Measurements from ENCODE around the gene NCOA5. TPM values are rescaled to one million over a fixed set of nuclear protein-coding genes. Genes with fewer than 3 reads are reported as not detected.

Gene NCOA5
- polyA plus RNA-seq, 2 donors = 8.6 to 10.7 TPM

DNA sequence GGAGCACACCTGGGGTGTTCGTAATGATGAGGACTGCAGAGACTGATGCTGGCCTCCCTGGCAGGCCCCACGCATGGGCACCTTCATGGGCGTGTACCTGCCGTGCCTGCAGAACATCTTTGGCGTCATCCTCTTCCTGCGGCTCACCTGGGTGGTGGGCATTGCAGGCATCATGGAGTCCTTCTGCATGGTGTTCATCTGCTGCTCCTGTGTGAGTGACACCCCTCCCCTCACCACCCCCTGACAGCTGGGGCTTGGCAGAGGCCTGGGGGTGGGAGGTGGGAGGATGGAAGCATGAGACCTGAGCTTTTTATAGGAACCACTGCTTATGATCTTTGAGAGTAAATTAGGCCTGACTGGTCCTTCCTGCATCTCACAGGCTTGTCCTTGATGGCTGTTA lies 54.0 kb downstream of the NCOA5 start:
- no peaks in the 10 kb centered on the region for H3K9me3 ChIP-seq (ENCODE audit: control insufficient read depth in 2 of 2, insufficient read depth in 1 of 2, low read depth in 1 of 2, low read length in 1 of 2)
- no peak overlapping the region for H3K4me3 ChIP-seq (ENCODE audit: low read depth in 1 of 2, low read length in 2 of 2)
- no peak overlapping the region for H3K27ac ChIP-seq (ENCODE audit: low read depth in 2 of 2, low read length in 1 of 2)
- H3K4me1 ChIP-seq (ENCODE audit: control insufficient read depth in 2 of 2, insufficient read depth in 2 of 2, low read length in 1 of 2) = peaks cover 2 to 5% of the 10 kb centered on the region in 2 donors
- no peaks in the 10 kb centered on the region for H3K36me3 ChIP-seq (ENCODE audit: control insufficient read depth in 2 of 2, insufficient read depth in 2 of 2, low read length in 1 of 2)
- WGBS, 2 donors = 77 to 83% methylated on average over 4 to 6 of the region's 6 CpGs
- peaks cover 3 to 5% of the 10 kb centered on the region in 2 donors for H3K27me3 ChIP-seq (ENCODE audit: control insufficient read depth in 1 of 2, insufficient read depth in 2 of 2, low read length in 2 of 2)

- H3K4me1 ChIP-seq (ENCODE audit: control insufficient read depth in 2 of 2, insufficient read depth in 2 of 2, low read length in 1 of 2) = peaks cover 2 to 5% of the 10 kb centered on the region in 2 donors
- no peaks in the 10 kb centered on the region for H3K36me3 ChIP-seq (ENCODE audit: control insufficient read depth in 2 of 2, insufficient read depth in 2 of 2, low read length in 1 of 2)
- WGBS, 2 donors = 57 to 67% methylated on average over 5 of the region's 5 CpGs
- H3K4me3 ChIP-seq (ENCODE audit: low read depth in 1 of 2, low read length in 2 of 2) = no peak overlapping the region
- peaks cover 3 to 5% of the 10 kb centered on the region in 2 donors for H3K27me3 ChIP-seq (ENCODE audit: control insufficient read depth in 1 of 2, insufficient read depth in 2 of 2, low read length in 2 of 2)
- H3K9me3 ChIP-seq (ENCODE audit: control insufficient read depth in 2 of 2, insufficient read depth in 1 of 2, low read depth in 1 of 2, low read length in 1 of 2) = no peaks in the 10 kb centered on the region
- H3K27ac ChIP-seq (ENCODE audit: low read depth in 2 of 2, low read length in 1 of 2) = no peak overlapping the region
Observed at GRCh38 chr20:46035253-46035652, 54.5 kb downstream of the NCOA5 start.

GRCh38 chr20:46034039-46034438 lies 55.7 kb downstream of the NCOA5 start:
- Histone ChIP-seq H3K4me1 (ENCODE audit: control insufficient read depth in 2 of 2, insufficient read depth in 2 of 2, low read length in 1 of 2) (peaks cover 2 to 5% of the 10 kb centered on the region in 2 donors), H3K36me3 (ENCODE audit: control insufficient read depth in 2 of 2, insufficient read depth in 2 of 2, low read length in 1 of 2) (no peaks in the 10 kb centered on the region), H3K4me3 (ENCODE audit: low read depth in 1 of 2, low read length in 2 of 2) (no peak overlapping the region), H3K27me3 (ENCODE audit: control insufficient read depth in 1 of 2, insufficient read depth in 2 of 2, low read length in 2 of 2) (peaks cover 3 to 5% of the 10 kb centered on the region in 2 donors), H3K27ac (ENCODE audit: low read depth in 2 of 2, low read length in 1 of 2) (no peak overlapping the region), H3K9me3 (ENCODE audit: control insufficient read depth in 2 of 2, insufficient read depth in 1 of 2, low read depth in 1 of 2, low read length in 1 of 2) (peaks cover 0 to 6% of the 10 kb centered on the region in 2 donors)
- WGBS, 2 donors = 75 to 84% methylated on average over 3 of the region's 3 CpGs

DNA sequence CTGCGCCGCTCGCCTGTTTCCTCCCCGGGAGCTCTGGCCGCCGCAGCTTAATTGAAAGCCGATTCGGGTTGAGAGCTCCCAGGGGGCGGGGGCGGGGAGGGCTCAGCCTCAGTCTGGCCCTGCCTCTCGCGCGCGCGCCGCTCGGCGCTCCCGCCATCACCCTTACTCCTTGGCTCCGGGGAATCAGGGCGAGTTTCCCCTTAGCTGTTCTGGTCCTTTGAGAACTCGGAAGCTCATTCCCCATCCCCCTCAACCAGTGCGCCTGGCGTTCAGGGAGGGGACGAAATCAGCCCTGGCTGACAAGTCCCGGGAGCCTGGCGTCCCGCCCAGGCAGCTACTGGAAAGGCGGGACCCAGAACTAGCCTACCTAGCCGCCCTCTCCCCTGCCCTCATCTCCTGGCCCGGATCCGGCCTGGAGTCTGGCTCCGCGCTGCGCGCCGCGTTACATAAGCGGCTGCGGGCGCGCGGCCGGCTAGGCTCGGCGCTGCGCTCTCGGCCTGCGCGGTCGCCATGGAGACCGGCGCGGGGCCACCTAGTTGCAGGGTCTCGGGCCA lies 58.0 kb downstream of the NCOA5 start:
- H3K27ac ChIP-seq (ENCODE audit: low read depth in 2 of 2, low read length in 1 of 2) = no peak overlapping the region
- H3K4me3 ChIP-seq (ENCODE audit: low read depth in 1 of 2, low read length in 2 of 2) = no peak overlapping the region
- peaks cover 0 to 8% of the 10 kb centered on the region in 2 donors for H3K9me3 ChIP-seq (ENCODE audit: control insufficient read depth in 2 of 2, insufficient read depth in 1 of 2, low read depth in 1 of 2, low read length in 1 of 2)
- 1 to 4% methylated on average over 52 to 55 of the region's 55 CpGs for WGBS, 2 donors
- H3K36me3 ChIP-seq (ENCODE audit: control insufficient read depth in 2 of 2, insufficient read depth in 2 of 2, low read length in 1 of 2) = no peaks in the 10 kb centered on the region
- peaks cover 2 to 5% of the 10 kb centered on the region in 2 donors for H3K4me1 ChIP-seq (ENCODE audit: control insufficient read depth in 2 of 2, insufficient read depth in 2 of 2, low read length in 1 of 2)
- H3K27me3 ChIP-seq (ENCODE audit: control insufficient read depth in 1 of 2, insufficient read depth in 2 of 2, low read length in 2 of 2) = peaks cover 5 to 6% of the 10 kb centered on the region in 2 donors

- H3K27me3 ChIP-seq (ENCODE audit: control insufficient read depth in 1 of 2, insufficient read depth in 2 of 2, low read length in 2 of 2) = peaks cover 5 to 6% of the 10 kb centered on the region in 2 donors
- no peaks in the 10 kb centered on the region for H3K36me3 ChIP-seq (ENCODE audit: control insufficient read depth in 2 of 2, insufficient read depth in 2 of 2, low read length in 1 of 2)
- no peak overlapping the region for H3K27ac ChIP-seq (ENCODE audit: low read depth in 2 of 2, low read length in 1 of 2)
- no peak overlapping the region for H3K4me3 ChIP-seq (ENCODE audit: low read depth in 1 of 2, low read length in 2 of 2)
- H3K9me3 ChIP-seq (ENCODE audit: control insufficient read depth in 2 of 2, insufficient read depth in 1 of 2, low read depth in 1 of 2, low read length in 1 of 2) = peaks cover 0 to 8% of the 10 kb centered on the region in 2 donors
- H3K4me1 ChIP-seq (ENCODE audit: control insufficient read depth in 2 of 2, insufficient read depth in 2 of 2, low read length in 1 of 2) = peaks cover 2 to 5% of the 10 kb centered on the region in 2 donors
- 20 to 21% methylated on average over 11 of the region's 11 CpGs for WGBS, 2 donors
Observed at GRCh38 chr20:46031014-46031569, 58.7 kb downstream of the NCOA5 start.

DNA sequence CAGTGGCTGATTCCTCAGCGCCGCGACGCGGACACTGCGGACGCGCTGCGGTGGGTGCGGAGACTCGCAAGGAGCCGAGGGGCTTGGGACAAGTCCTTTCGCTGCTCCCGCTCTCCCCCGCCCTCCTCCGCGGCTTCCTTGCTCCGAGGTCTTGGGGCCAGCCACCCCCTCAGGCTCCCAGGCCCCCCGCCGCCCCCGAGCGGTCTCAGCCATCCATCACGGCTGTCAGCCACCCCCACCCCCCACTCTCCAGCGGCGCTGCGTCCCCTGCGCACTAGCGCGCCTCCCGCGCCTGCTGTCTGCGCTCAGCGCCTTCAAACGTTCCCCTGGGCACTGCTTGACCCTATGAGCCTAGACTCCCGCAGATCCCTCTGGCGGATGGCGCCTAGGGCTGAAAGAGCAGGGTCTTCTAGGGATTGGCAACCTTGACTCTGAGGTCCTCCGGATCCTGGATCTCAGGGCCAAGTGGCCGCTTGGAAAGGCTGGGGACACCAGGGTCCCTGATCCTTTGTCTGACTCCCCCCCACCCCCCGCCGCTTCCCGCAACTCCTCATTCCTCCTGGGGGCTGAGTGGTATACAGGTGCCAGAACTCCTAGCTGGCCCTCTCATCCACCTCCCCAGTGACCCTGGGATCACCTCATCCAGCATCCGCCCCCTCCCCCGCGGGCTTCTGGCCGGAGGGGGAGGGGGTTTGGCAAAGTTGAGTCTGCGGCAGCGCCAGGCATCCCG lies 59.3 kb downstream of the NCOA5 start:
- no peak overlapping the region for H3K27ac ChIP-seq (ENCODE audit: low read depth in 2 of 2, low read length in 1 of 2)
- peaks cover 0 to 8% of the 10 kb centered on the region in 2 donors for H3K9me3 ChIP-seq (ENCODE audit: control insufficient read depth in 2 of 2, insufficient read depth in 1 of 2, low read depth in 1 of 2, low read length in 1 of 2)
- peaks cover 2 to 5% of the 10 kb centered on the region in 2 donors for H3K4me1 ChIP-seq (ENCODE audit: control insufficient read depth in 2 of 2, insufficient read depth in 2 of 2, low read length in 1 of 2)
- no peaks in the 10 kb centered on the region for H3K36me3 ChIP-seq (ENCODE audit: control insufficient read depth in 2 of 2, insufficient read depth in 2 of 2, low read length in 1 of 2)
- H3K4me3 ChIP-seq (ENCODE audit: low read depth in 1 of 2, low read length in 2 of 2) = no peak overlapping the region
- 12% methylated on average over 43 to 49 of the region's 49 CpGs for WGBS, 2 donors
- H3K27me3 ChIP-seq (ENCODE audit: control insufficient read depth in 1 of 2, insufficient read depth in 2 of 2, low read length in 2 of 2) = peaks cover 5 to 6% of the 10 kb centered on the region in 2 donors

DNA sequence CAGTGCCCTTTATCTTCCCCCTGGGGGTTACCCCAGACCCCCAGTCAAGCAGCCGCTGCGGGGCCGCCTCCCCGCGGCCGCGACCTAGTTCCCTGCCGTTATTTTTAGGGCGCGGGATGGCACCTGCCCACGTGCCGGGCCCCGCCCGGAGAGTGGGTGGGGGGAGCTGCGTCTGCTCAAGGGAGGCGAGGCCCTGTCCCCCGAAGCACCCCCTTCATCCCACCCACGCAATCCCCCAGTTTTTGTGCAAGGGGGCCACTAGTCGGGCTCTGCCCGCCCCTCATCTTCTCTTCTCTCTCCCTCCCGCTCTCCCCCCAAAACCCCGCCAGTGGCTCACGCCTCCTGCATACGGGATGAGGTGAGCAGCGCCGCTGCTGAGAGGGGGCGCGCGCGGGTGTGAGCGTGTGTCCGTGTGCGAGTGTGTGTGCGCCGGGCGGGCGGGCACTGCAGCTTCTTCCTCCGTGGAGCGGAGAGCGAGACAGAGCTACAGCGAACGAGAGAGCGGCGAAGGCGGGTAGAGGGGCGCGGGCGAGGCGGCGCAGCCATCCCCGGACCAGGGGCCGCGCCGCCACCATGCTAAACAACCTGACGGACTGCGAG lies 60.9 kb downstream of the NCOA5 start, which contains the start of gene SLC12A5:
Gene SLC12A5 (plus strand): TSS at position 444 of the 600 bp plus-strand sequence. CDS start 130 bp downstream, at position 574.
- H3K36me3 ChIP-seq (ENCODE audit: control insufficient read depth in 2 of 2, insufficient read depth in 2 of 2, low read length in 1 of 2) = no peaks in the 10 kb centered on the region
- H3K4me1 ChIP-seq (ENCODE audit: control insufficient read depth in 2 of 2, insufficient read depth in 2 of 2, low read length in 1 of 2) = peaks cover 2 to 5% of the 10 kb centered on the region in 2 donors
- H3K9me3 ChIP-seq (ENCODE audit: control insufficient read depth in 2 of 2, insufficient read depth in 1 of 2, low read depth in 1 of 2, low read length in 1 of 2) = peaks cover 0 to 8% of the 10 kb centered on the region in 2 donors
- no peak within 1 kb of the TSS for H3K4me3 ChIP-seq (ENCODE audit: low read depth in 1 of 2, low read length in 2 of 2)
- H3K27ac ChIP-seq (ENCODE audit: low read depth in 2 of 2, low read length in 1 of 2) = no peak within 1 kb of the TSS
- H3K27me3 ChIP-seq (ENCODE audit: control insufficient read depth in 1 of 2, insufficient read depth in 2 of 2, low read length in 2 of 2) = peaks cover 5 to 6% of the 10 kb centered on the region in 2 donors
- 23 to 25% methylated on average over 52 to 56 of the region's 56 CpGs for WGBS, 2 donors

- peaks cover 0 to 6% of the 10 kb centered on the region in 2 donors for H3K27me3 ChIP-seq (ENCODE audit: control insufficient read depth in 1 of 2, insufficient read depth in 2 of 2, low read length in 2 of 2)
- peaks cover 0 to 8% of the 10 kb centered on the region in 2 donors for H3K9me3 ChIP-seq (ENCODE audit: control insufficient read depth in 2 of 2, insufficient read depth in 1 of 2, low read depth in 1 of 2, low read length in 1 of 2)
Observed at GRCh38 chr20:46028110-46028509, 61.7 kb downstream of the NCOA5 start.

DNA sequence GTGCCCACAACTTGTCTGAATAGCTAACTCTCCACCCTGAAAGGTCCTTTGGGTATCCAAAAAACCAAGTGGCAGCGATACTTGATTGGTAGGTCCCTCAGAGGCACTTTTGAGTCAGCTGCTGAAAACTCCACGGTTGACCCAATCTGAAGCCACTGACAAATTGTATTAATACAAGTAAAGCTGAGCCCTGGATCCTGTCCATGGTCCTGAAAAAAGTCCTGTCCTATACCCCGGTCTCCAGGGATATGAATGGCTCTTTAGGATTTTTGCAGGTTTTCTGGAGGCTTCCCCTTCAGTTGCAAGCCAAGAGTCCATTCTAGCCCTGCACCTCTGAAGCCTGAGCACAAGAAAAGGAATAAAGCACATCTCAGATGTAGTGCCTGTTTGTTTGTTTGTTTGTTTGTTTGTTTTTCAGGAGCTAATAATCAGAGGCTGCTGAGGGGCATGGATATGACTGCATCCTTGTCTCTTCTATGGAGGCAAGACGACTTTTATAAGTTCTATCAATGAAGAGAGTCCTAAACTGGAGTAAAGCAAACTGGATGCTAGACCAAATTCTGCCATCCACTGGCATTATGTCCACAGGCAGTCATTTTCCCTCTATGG lies 62.4 kb downstream of the NCOA5 start:
- Histone ChIP-seq H3K9me3 (ENCODE audit: control insufficient read depth in 2 of 2, insufficient read depth in 1 of 2, low read depth in 1 of 2, low read length in 1 of 2) (peaks cover 0 to 10% of the 10 kb centered on the region in 2 donors), H3K36me3 (ENCODE audit: control insufficient read depth in 2 of 2, insufficient read depth in 2 of 2, low read length in 1 of 2) (no peaks in the 10 kb centered on the region), H3K4me1 (ENCODE audit: control insufficient read depth in 2 of 2, insufficient read depth in 2 of 2, low read length in 1 of 2) (peaks cover 2 to 5% of the 10 kb centered on the region in 2 donors), H3K27me3 (ENCODE audit: control insufficient read depth in 1 of 2, insufficient read depth in 2 of 2, low read length in 2 of 2) (peaks cover 0 to 6% of the 10 kb centered on the region in 2 donors), H3K27ac (ENCODE audit: low read depth in 2 of 2, low read length in 1 of 2) (no peak overlapping the region), H3K4me3 (ENCODE audit: low read depth in 1 of 2, low read length in 2 of 2) (no peak overlapping the region)
- 9 to 18% methylated on average over 4 of the region's 4 CpGs for WGBS, 2 donors

More at GRCh38 chr20:46028110-46028509, 61.7 kb downstream of the NCOA5 start:
- Histone ChIP-seq H3K27ac (ENCODE audit: low read depth in 2 of 2, low read length in 1 of 2) (no peak overlapping the region), H3K36me3 (ENCODE audit: control insufficient read depth in 2 of 2, insufficient read depth in 2 of 2, low read length in 1 of 2) (no peaks in the 10 kb centered on the region), H3K4me3 (ENCODE audit: low read depth in 1 of 2, low read length in 2 of 2) (no peak overlapping the region), H3K4me1 (ENCODE audit: control insufficient read depth in 2 of 2, insufficient read depth in 2 of 2, low read length in 1 of 2) (peaks cover 2 to 5% of the 10 kb centered on the region in 2 donors)
- WGBS, 2 donors = 51 to 73% methylated on average over 7 of the region's 7 CpGs
